ENCODE results near the gene AKAP13.

AKAP13 gene

DNA sequence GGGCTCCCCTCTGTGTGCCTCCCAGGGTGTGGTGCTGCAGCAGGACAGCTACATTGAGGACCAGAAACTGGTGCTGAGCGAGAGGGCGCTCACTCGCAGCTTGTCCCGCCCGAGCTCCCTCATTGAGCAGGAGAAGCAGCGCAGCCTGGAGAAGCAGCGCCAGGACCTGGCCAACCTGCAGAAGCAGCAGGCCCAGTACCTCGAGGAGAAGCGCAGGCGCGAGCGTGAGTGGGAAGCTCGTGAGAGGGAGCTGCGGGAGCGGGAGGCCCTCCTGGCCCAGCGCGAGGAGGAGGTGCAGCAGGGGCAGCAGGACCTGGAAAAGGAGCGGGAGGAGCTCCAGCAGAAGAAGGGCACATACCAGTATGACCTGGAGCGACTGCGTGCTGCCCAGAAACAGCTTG lies 360.6 kb downstream of the AKAP13 start:
- no peak for DNase-seq (ENCODE audit: low read depth)

DNA sequence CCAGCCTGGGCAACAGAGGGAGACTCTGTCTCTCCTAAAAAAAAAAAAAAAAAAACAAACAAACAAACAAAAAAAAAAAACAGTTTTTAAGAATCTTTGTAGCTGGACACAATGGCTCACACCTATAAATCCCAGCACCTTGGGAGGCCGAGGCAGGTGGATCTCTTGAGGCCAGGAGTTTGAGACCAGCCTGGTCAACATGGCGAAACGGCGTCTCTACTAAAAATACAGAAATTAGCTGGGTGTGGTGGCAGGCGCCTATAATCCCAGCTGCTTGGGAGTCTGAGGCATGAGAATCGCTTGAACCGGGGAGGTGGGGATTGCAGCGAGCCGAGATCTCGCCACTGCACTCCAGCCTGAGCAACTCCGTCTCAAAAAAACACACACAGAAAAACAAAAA lies 361.3 kb downstream of the AKAP13 start:
- no peak for DNase-seq (ENCODE audit: low read depth)

DNA sequence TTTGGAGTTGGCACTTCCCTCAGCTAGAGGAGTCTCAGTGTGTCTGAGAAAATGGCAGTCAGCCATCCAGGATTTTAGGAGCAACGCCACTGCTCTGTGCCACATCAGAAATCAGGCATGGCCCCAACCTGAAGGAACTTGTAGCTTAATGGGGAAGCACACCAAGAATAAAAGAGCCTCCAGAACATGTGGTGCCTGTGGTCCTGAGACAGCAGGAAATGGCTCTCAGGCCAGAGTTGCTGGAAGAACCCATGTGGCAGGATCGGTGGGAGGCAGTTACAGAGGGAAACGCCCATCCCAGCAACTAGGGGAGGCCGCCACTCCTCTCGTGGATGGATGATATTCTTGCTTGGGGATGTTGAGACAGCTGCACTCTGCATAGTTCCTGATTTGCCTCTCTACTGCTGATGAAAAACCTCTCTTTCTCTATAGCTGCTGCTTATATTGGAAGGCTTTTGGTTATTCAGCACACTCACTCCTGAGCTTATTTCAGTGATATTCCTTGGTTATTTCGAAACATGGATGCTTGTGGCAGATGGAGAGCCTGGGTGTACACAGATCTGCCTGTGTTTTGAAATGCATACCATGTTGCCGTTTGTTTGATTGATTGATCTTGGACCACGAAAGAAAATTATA lies 361.9 kb downstream of the AKAP13 start:
- peak; percentile 72 for DNase-seq (ENCODE audit: low read depth)

DNA sequence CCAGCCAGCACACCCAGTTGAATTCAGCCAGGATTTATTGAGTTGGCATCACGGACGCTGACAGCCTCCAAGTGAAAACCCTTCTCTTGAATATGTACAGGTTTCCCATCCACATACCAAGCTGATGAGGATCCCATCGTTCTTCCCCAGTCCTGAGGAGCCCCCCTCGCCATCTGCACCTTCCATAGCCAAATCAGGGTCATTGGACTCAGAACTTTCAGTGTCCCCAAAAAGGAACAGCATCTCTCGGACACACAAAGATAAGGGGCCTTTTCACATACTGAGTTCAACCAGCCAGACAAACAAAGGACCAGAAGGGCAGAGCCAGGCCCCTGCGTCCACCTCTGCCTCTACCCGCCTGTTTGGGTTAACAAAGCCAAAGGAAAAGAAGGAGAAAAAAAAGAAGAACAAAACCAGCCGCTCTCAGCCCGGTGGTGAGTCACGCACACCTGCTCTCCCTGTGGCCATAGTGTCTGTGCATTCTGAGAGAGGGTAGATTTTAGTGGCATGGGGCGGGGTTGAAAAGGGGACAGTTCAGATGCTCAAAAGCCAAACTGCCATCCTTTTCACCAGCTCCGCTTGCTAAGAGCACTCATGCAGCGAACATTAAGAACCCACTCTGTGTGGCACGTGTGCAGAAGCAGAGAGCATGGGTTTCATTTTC lies 363.1 kb downstream of the AKAP13 start:
- no peak for DNase-seq (ENCODE audit: low read depth)

DNA sequence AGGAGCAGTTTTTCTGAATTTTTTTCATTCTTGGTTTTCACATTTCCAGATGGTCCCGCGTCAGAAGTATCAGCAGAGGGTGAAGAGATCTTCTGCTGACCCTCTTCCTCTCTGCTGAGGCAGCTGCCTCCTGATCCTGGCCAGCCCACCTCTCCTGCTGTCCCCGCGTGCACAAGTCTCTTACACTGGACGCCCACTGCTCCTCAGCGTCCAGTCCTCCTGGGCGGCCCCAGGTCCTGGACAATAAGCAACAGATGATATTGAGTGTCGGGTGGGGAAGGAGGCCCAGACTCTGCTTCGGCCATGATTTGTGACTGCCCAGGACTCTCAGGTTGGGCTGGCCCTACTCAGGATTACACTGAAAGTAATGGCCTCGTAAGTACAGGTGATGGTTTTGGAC lies 364.2 kb downstream of the AKAP13 start:
- DNase-seq (ENCODE audit: low read depth) = no peak

DNA sequence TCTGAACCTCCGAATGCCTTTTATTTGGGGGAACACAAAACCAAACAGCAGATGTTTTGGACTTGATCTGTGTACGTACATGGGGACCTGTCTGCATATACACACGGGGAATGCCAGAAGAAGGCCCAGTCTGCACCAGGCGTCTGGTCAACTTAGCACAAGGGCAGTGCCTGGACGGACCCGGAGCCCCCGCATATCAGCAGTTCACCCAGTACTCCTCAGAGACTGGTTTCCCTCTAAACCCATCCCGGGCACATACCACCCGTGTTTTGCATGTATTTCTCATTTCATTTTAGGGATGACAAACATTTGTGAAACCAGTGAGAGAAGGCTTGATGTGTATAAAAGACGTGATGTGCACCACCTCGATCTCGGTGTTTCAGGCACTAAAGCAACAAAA lies 364.6 kb downstream of the AKAP13 start:
- DNase-seq (ENCODE audit: low read depth) = no peak

DNA sequence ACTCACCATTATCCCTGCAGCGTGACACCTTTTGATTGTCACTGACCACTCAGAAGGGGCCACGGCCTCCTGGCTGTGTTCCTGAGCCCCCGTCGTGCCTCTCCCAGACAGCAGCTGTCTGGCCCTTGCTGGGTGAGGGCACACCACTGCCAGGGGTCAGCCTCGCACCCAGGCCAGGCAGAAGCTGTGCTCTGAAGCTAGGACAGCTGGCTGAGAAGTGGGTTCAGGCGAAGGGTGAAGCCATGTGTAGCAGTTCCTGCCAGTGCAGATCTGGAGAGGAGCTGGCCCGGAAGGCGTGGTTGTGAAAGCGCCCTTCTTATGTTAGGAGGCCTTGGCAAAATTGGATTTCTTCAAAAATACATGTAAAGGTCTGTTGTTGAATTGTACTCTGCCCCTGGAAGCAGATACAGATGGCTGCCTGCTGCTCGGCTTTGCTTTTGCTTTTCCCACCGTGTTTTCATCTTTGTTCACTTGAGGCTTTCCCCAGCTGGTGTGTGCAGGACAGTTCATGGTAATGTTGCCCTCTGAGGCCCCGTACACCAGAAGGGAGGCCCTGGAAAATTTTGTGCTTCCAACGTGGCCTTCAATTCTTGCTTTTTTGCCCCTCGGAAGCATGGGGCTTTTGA lies 365.2 kb downstream of the AKAP13 start:
- DNase-seq (ENCODE audit: low read depth) = no peak

DNA sequence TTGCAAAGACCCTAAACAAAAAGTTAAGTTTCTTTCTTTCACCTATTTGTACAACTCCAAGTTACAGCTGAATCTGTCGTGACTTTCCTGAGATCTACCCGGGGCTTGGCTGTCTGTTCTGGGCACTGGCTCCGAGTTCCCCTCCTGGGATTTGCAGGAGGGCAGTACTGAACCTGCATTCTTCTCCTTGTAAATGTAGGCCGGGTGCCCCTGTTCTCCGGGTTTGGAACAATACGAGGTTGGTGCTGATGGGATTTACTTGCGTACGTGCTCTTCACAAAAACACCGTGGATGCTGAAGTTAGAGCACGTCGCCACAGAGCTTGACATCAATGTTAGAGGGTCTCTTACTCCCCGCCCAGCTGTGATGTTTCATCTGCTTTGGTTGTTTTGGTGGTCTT lies 366.2 kb downstream of the AKAP13 start:
- no peak for DNase-seq (ENCODE audit: low read depth)

DNA sequence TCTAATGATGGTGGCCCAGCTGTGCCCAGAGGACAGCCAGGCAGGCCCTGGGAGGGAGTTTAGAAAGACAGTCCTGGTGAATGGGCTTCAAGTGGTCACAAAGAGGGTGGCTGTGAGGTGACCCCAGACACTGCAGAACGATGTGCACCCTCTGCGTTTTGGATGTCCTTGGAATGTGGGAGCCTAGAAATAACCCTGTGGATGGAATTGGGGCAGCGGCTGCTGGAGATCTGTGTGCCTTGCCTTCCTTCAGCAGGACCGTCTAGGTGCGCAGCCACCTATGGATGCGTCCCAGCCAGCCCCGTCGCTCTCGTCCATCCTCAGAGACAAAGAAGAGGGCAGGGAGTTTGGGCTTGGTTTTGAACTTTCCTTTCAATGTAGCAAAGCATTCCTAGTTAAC lies 367.8 kb downstream of the AKAP13 start:
- DNase-seq (ENCODE audit: low read depth) = no peak

DNA sequence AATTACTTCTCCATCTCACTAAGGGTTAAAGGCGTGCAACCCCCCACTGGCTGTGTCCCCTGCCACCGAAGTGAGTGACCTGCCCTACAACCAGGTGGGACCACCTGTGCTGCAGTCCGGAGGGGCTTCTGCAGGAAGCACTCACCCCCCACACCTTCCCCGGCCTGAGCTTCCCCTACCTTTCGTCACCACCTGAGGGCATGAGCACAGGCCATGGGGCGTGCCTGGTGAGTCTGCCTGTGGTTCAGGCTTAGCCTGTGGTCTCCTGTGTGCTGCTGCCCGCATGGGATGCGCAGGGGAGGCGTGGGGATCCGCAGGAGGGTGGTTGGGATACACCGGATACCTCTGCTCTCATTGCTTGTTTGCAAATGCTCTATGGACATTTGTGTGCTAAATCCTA lies 368.3 kb downstream of the AKAP13 start:
- no peak for DNase-seq (ENCODE audit: low read depth)

DNA sequence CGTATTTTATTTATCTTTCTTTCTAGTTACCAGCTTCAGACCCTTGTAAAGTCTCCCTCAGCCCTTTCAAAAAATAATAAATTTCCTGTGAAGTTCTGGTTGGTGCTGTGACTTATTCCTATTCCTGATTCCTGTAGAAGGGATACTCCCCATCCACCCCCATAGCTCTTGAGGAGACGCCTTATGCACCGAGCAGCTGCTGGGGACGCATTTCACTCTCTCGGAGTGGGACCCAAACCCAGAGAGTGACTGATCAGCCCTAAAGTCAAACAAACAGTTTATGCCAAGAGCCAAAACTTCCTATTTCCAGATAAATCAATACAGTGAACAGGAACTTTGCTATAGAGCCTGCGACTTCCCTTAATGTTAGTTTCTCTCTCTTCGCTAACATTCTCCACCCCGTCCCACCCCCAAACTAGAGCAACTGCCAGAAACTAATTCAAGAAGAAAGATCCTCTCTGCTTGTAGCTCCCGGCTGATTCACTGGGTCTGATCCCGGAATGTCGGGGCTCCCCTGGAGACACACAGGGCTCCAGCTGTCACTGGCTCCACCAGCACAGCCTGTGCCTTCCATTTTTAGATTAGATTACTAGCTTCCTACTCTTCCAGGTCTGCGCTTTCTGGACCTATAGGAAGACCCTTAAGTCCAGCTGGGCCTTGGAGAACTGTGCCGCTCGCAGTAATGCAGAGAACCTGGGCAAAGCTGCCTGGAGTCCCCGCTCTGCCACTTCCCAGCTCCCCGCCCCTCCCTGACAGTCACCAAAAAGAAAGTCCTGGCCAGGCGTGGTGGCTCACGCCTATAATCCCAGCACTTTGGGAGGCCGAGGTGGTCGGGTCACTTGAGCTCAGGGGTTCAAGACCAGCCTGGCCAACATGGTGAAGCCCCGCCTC lies 369.1 kb downstream of the AKAP13 start:
- DNase-seq (ENCODE audit: low read depth) = peak; percentile 33

DNA sequence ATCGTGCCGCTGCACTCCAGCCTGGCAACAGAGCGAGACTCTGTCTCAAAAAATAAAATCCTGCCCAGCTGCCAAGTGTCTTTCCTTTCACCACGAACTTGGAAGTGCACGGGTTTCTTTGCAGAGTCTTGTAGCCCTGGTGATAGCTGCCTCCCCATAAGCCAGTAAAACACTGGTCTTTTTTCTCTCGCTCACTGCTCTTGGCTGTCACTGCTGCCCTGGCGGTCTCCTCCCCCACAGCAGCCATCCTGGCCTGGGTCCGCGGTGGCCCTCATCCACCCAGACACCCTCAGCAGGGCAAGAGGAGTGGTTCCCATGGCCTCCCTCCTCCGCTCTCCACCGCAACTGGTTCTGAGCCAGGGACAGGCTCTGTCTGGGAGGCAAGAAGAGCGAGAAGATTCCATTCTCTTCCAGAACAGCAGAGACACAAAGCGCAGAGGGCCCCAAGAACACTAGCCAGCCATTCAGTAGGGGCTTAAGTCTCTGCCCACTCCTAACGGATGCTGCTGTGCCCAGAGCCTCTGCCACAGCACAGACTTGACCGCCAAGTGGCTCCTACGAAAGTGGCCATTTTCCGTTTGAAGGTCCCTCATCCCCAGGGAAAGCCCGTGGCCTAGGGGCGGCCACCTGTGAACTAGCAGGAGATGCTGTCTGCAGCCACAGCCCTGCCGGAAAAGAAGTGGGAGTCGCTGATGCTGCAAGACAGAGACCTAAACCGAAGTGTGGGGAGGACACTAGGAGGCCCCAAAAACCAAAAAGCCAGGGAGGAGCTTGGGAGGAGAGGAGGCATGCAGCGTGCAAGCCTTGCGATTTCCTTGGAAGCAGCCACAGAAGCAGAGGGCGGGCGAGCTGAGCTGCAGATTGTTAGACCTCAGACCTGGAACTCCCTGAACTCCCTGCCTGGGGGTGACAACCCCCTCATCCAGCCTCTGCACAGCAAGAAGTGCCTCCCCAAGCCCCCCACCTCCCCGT lies 370.2 kb downstream of the AKAP13 start:
- DNase-seq (ENCODE audit: low read depth) = peak; percentile 49

DNA sequence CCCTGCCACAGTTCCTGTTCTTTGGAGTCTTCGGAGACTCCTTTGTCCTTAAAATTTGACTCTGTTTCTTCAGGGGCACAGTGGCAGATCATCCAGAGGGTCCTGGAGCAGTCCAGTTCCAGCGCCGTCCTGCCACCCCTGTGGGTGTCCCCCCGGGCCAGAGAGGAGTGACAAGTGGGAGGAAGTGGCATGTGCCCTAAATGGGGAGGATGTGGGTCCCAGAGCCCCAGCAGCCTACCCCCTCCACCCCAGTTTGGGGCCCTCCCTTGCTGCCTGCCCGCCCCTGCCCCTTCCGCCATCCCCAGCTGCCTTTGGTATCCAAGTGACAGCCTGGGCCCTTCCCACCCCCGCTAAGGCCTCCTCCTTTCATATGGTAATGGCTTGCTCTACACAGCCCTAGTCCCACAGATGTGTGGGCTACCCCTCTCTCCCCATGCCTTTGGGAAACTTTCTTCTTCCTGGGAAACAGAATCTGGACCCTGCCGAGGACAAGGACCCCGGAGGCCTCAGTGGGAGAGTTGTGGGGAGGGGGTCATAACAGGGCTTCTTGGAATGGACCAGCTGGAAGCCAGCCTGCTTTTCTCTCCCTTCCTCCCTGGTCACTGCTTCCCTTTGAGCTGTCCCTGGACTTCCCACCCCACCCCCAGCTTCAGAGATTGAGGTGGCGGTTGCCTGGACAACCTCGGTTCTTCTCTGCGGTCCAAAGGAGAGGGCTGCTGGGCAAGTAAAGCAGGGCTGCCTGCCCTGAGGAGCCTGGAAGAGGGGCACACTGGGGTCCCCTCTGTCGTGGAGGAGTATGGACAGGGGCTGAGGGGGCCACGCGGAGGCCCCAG lies 371.1 kb downstream of the AKAP13 start:
- DNase-seq (ENCODE audit: low read depth) = no peak

DNA sequence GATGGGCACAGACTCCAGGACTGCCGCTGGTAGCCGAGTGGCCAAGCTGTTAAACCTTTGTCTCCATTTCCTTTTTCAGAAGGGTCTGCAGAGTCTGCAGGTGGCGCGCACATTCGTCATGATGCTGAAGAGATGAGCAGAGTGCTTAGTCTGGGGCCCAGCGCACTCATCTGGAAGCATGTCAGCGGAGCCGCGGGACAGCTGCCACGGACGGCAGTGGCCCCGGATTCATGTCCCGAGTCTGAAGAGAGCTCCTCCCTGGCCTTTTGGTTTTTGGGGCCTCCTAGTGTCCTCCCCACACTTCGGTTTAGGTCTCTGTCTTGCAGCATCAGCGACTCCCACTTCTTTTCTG lies 371.7 kb downstream of the AKAP13 start:
- no peak for DNase-seq (ENCODE audit: low read depth)

DNA sequence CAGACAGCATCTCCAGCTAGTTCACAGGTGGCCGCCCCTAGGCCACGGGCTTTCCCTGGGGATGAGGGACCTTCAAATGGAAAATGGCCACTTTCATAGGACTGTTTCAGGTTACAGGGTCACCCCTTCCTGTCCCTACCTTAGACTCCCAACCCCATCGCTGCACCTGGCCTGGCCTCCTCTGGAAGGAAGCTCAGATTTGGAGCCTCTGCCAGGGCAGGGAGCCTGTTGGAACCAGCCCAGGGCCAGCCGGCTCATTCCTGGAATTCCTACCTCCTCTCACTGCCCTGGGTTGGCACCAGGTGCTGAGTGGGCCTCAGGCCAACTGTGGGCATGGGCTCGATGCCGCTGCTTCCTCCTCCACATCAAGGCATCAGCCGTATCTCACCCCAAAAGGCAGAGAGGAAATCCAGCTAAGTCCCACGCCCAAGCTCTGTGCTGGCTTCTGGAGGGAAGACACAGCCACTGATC lies 372.1 kb downstream of the AKAP13 start:
- DNase-seq (ENCODE audit: low read depth) = no peak

DNA sequence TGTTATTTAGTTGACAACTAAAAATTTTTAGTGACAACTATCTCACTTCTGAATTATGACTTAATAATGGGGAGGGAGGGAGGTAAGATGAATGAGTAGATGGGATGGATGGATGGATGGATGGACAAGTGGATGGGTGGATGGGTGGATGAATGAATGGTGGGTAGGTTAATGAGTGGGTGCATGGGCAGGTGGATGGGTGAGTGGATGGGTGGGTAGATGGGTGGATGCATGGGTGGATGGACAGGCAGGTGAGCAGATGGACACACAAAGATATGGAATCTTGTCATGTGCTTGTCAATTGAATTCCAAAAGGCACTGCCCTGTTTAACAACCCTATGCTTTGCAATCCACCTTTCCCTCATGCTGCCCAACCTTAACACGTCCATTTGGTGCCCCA lies 372.9 kb downstream of the AKAP13 start:
- no peak for DNase-seq (ENCODE audit: low read depth)

DNA sequence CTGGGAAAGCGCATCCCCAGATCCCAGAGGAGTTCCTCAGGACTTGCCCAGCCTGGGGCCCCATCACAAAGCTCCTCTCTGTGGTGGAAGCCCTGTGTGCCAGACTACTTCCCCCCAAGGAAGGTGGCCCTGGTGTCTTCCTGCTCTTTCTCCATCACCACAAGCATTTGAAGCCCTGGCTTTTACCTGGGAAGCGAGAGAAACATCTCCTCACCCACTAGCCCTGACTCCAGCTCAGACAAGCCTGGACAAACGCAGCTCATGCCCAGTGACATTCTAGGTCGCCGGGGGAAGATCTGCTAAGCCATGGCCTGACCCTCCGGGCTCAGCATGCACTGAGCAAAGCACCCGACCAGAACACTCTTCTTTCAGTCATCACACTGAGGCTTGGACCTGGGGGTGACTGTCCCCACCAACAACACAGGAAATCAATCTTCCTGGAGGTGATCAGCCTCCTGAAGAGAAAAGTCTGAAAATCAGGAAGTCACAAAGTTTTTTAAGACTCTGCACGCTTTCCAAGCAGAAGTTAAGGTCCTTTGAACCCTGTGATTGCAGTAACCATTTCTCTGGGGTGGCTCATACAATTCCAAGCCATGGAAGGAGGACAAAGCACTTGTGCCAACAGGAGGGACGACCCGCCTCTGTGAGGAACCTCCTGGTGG lies 373.5 kb downstream of the AKAP13 start:
- no peak for DNase-seq (ENCODE audit: low read depth)

DNA sequence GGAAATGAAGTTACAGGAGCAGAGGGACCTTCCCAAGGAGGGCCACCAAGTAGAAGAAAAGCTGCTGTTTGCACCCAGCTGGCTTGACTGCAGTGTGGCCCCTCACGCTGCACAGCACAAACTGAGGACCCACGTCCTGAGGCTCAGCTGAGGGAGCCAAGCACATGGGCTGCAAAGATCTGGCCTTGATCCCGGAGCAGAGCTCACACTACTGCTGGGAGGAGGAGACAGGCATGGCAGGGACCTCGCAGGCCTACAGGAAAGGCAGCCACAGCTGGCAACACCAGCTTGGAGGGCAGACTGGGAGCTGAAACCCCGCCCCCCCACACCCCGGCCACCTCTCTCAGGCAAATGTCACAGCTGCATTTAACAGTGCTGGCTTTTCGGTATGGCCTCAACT lies 374.6 kb downstream of the AKAP13 start:
- no peak for DNase-seq (ENCODE audit: low read depth)

DNA sequence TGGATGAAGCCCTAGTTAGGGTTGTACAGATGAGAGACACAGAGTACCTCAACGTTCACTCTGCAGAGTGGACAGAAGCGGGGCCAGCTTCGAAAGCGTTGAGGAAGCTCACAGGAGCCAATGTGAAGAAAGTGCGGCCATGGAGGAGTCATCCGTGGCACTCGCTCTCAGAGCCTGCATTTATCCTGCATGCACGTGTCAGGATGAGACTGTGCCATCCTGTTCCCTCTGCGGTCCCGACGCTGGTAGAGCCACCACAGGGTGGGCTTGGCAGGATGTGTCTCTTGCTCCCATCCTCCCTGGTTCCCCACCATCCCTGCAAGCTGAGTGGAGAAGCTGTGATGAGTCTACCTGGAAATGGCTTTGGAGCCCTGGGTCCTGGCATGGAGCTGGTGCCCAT lies 375.1 kb downstream of the AKAP13 start:
- no peak for DNase-seq (ENCODE audit: low read depth)

DNA sequence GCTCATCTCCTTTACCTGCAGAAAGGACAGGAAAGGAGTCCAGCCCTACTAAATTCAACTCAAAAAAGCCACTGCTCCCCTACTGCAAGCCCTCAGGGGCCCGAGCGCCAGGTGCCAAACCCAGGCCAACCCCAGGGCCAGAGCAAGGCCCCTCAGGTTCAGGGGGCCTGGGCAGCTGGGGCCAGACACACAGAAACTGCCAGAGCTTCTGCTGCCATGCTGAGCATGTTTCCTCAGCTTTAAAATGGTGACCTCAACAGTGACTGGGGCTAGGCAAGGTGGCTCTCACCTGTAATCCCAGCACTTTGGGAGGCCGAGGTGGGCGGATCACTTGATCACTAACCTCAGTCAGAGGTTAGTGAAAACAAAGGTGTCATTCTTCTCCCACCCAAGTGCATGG lies 375.5 kb downstream of the AKAP13 start:
- no peak for DNase-seq (ENCODE audit: low read depth)

Data from iris pigment epithelial cell (primary cell).